GM18858 (cell line): ENCODE measurements around the gene MMP27.
A peak's percentile ranks its signal among the peaks of the same experiment; 100 is the strongest.

ENCODE experiments used
- ATAC-seq: cut with Tn5 transposase; IDR thresholded peaks from one replicate; pipeline ENCODE4 v1.9.1; 2021; ENCODE audit not compliant: unreplicated experiment

The MMP27 gene

GRCh38 chr11:102704841-102705240, 728 bp downstream of the MMP27 start:
- ATAC-seq = no peak

GRCh38 chr11:102703826-102704493, 1.6 kb downstream of the MMP27 start:
- ATAC-seq = no peak

GRCh38 chr11:102695201-102695600, 10.4 kb downstream of the MMP27 start:
- no peak for ATAC-seq

- no peak for ATAC-seq
Measured at GRCh38 chr11:102685754-102686153, 19.8 kb downstream of the MMP27 start.

- no peak for ATAC-seq
Measured at GRCh38 chr11:102685338-102685737, 20.2 kb downstream of the MMP27 start.

GRCh38 chr11:102683277-102683676, 22.3 kb downstream of the MMP27 start:
- no peak for ATAC-seq

GRCh38 chr11:102680945-102681344, 24.6 kb downstream of the MMP27 start:
- no peak for ATAC-seq

- ATAC-seq = no peak
Measured at GRCh38 chr11:102678022-102678421, 27.5 kb downstream of the MMP27 start.

GRCh38 chr11:102676084-102676483, 29.5 kb downstream of the MMP27 start:
- ATAC-seq = no peak

- peak; percentile 88 for ATAC-seq
Measured at GRCh38 chr11:102669664-102670063, 35.9 kb downstream of the MMP27 start.

GRCh38 chr11:102666331-102666957, 39.1 kb downstream of the MMP27 start:
- no peak for ATAC-seq

GRCh38 chr11:102664001-102664752, 41.4 kb downstream of the MMP27 start:
- ATAC-seq = peak; percentile 41

- ATAC-seq = no peak
Measured at GRCh38 chr11:102662607-102663006, 43.0 kb downstream of the MMP27 start.

GRCh38 chr11:102661040-102661439, 44.5 kb downstream of the MMP27 start:
- ATAC-seq = no peak

GRCh38 chr11:102656528-102656927, 49.0 kb downstream of the MMP27 start:
- ATAC-seq = no peak

- no peak for ATAC-seq
Measured at GRCh38 chr11:102655547-102655946, 50.0 kb downstream of the MMP27 start.

- no peak for ATAC-seq
Measured at GRCh38 chr11:102654761-102655160, 50.8 kb downstream of the MMP27 start.

GRCh38 chr11:102653744-102654291, 51.8 kb downstream of the MMP27 start:
- ATAC-seq = no peak

- no peak for ATAC-seq
Measured at GRCh38 chr11:102647430-102647829, 58.1 kb downstream of the MMP27 start.

- ATAC-seq = no peak
Measured at GRCh38 chr11:102643941-102644340, 61.6 kb downstream of the MMP27 start.
